HEK293 (cell line): ENCODE results near the gene KATNB1.

ENCODE experiments used
- CTCF ChIA-PET: fragments of 350-600 bp; formaldehyde crosslinking; extraction: SDS; loops from one replicate; lab custom pipeline; 2021; ENCODE audit warnings: antibody characterized with exemption; lab: Yijun Ruan, JAX
- POLR2A ChIA-PET: fragments of 300-600 bp; formaldehyde crosslinking; extraction: SDS; loops from one replicate; lab custom pipeline; 2020; ENCODE audit warnings: antibody characterized with exemption, inconsistent platforms; lab: Yijun Ruan, JAX
- H3K27ac ChIP-seq: fragments of 200-500 bp; sonication (Bioruptor generic); 2 replicates; pipeline ENCODE4 v1.5.1; 2014; ENCODE audit warnings: low read depth, low read length, control low read depth, inconsistent platforms; ENCODE audit errors: extremely low read depth
- H3K36me3 ChIP-seq, 2 experiments: fragments of 200-500 bp in 1 of 2; sonication (Bioruptor generic) in 1 of 2; 1 replicate in 1 of 2; 2 replicates in 1 of 2; pipeline ENCODE4 v1.5.1; 2014 to 2017; ENCODE audit warnings: inconsistent platforms in 2 of 2, low read length in 2 of 2; ENCODE audit not compliant: control insufficient read depth in 2 of 2, insufficient read depth in 1 of 2
- H3K4me1 ChIP-seq: fragments of 200-500 bp; sonication (Bioruptor generic); 2 replicates; pipeline ENCODE4 v1.5.1; 2014; ENCODE audit warnings: mild to moderate bottlenecking, low read length, inconsistent platforms; ENCODE audit not compliant: control insufficient read depth, insufficient read depth
- H3K4me3 ChIP-seq: 2 replicates; pipeline ENCODE4 v1.5.1; 2011; ENCODE audit warnings: low read depth, mild to moderate bottlenecking, control low read depth, low read length, moderate library complexity
- H3K9me3 ChIP-seq: fragments of 200-500 bp; sonication (Bioruptor generic); 2 replicates; pipeline ENCODE4 v1.5.1; 2014; ENCODE audit warnings: low read depth, low read length, inconsistent platforms; ENCODE audit not compliant: control insufficient read depth, insufficient read depth
- BCL11B ChIP-seq: fragments of 450-650 bp; formaldehyde crosslinking; IDR thresholded peaks from 2 replicates; pipeline ENCODE4 v1.5.1; 2016; ENCODE audit warnings: low read depth, missing biosample characterization, missing genetic modification characterization
- GLI2 ChIP-seq: fragments of 450-650 bp; formaldehyde crosslinking; IDR thresholded peaks from 2 replicates; pipeline ENCODE4; 2017; ENCODE audit warnings: missing biosample characterization, missing genetic modification characterization, low read depth, borderline replicate concordance
- HOXD13 ChIP-seq: sonication (generic); formaldehyde crosslinking; IDR thresholded peaks from 2 replicates; pipeline ENCODE4 v1.8.0; 2022; ENCODE audit warnings: missing genetic modification reagents, borderline replicate concordance
- OSR2 ChIP-seq: fragments of 450-650 bp; formaldehyde crosslinking; IDR thresholded peaks from 2 replicates; pipeline ENCODE4 v1.5.1; 2016; ENCODE audit warnings: missing biosample characterization, missing genetic modification characterization
- SP7 ChIP-seq: fragments of 450-650 bp; formaldehyde crosslinking; IDR thresholded peaks from 2 replicates; pipeline ENCODE4 v1.5.1; 2016; ENCODE audit warnings: missing biosample characterization, missing genetic modification characterization
- ZEB2 ChIP-seq: fragments of 450-650 bp; formaldehyde crosslinking; IDR thresholded peaks from 2 replicates; pipeline ENCODE4 v1.5.1; 2016; ENCODE audit warnings: missing biosample characterization, missing genetic modification characterization
- ZFHX2 ChIP-seq: fragments of 450-650 bp; formaldehyde crosslinking; conservative IDR thresholded peaks from 2 replicates; pipeline ENCODE4 v1.5.1; 2016; ENCODE audit warnings: missing biosample characterization, missing genetic modification characterization
- ZNF10 ChIP-seq: fragments of 450-650 bp; formaldehyde crosslinking; IDR thresholded peaks from 2 replicates; pipeline ENCODE4 v1.5.1; 2017; ENCODE audit warnings: missing biosample characterization, missing genetic modification characterization
- ZNF121 ChIP-seq: fragments of 450-650 bp; formaldehyde crosslinking; IDR thresholded peaks from 2 replicates; pipeline ENCODE4 v1.5.1; 2016; ENCODE audit warnings: missing biosample characterization, missing genetic modification characterization
- ZNF155 ChIP-seq: fragments of 450-650 bp; formaldehyde crosslinking; IDR thresholded peaks from 2 replicates; pipeline ENCODE4 v1.5.1; 2016; ENCODE audit warnings: missing biosample characterization, missing genetic modification characterization
- ZNF19 ChIP-seq: fragments of 450-650 bp; formaldehyde crosslinking; IDR thresholded peaks from 2 replicates; pipeline ENCODE4; 2016; ENCODE audit warnings: missing biosample characterization, missing genetic modification characterization, low read depth
- ZNF24 ChIP-seq: fragments of 450-650 bp; formaldehyde crosslinking; IDR thresholded peaks from 2 replicates; pipeline ENCODE4 v1.5.1; 2016; ENCODE audit warnings: missing biosample characterization, missing genetic modification characterization
- ZNF350 ChIP-seq: fragments of 450-650 bp; formaldehyde crosslinking; IDR thresholded peaks from 2 replicates; pipeline ENCODE4 v1.5.0; 2017; ENCODE audit warnings: missing biosample characterization, mild to moderate bottlenecking, missing genetic modification characterization
- ZNF354C ChIP-seq: fragments of 450-650 bp; formaldehyde crosslinking; IDR thresholded peaks from 2 replicates; pipeline ENCODE4 v1.5.1; 2016; ENCODE audit warnings: missing biosample characterization, missing genetic modification characterization, low read depth, borderline replicate concordance
- ZNF426 ChIP-seq: fragments of 450-650 bp; formaldehyde crosslinking; IDR thresholded peaks from 2 replicates; pipeline ENCODE4 v1.5.1; 2017; ENCODE audit warnings: missing biosample characterization, missing genetic modification characterization, mild to moderate bottlenecking, inconsistent platforms, moderate library complexity
- ZNF48 ChIP-seq: fragments of 450-650 bp; formaldehyde crosslinking; IDR thresholded peaks from 2 replicates; pipeline ENCODE4 v1.5.1; 2016; ENCODE audit warnings: missing biosample characterization, missing genetic modification characterization
- ZNF677 ChIP-seq: fragments of 450-650 bp; IDR thresholded peaks from 2 replicates; pipeline ENCODE4 v1.5.0; 2018; ENCODE audit warnings: missing biosample characterization, mild to moderate bottlenecking, missing genetic modification characterization, moderate library complexity
- TF ChIP-seq, protein P1 (sequence below): fragments of 450-650 bp; formaldehyde crosslinking; IDR thresholded peaks from 2 replicates; pipeline ENCODE4 v1.5.1; 2016; ENCODE audit warnings: missing biosample characterization, missing genetic modification characterization
- TF ChIP-seq, protein P2 (sequence below): fragments of 450-650 bp; formaldehyde crosslinking; IDR thresholded peaks from 2 replicates; pipeline ENCODE4 v1.5.1; 2016; ENCODE audit warnings: missing biosample characterization, missing genetic modification characterization
- TF ChIP-seq, protein P3 (sequence below): sonication (generic); formaldehyde crosslinking; IDR thresholded peaks from 2 replicates; pipeline ENCODE4 v1.8.1; 2022; ENCODE audit warnings: mild to moderate bottlenecking, moderate library complexity, missing genetic modification reagents
- TF ChIP-seq, protein P4 (sequence below): fragments of 450-650 bp; formaldehyde crosslinking; IDR thresholded peaks from 2 replicates; pipeline ENCODE4 v1.5.1; 2016; ENCODE audit warnings: missing biosample characterization, missing genetic modification characterization
- TF ChIP-seq, protein P5 (sequence below): fragments of 450-650 bp; formaldehyde crosslinking; IDR thresholded peaks from 2 replicates; pipeline ENCODE4 v1.5.1; 2016; ENCODE audit warnings: missing biosample characterization, missing genetic modification characterization
- TF ChIP-seq, protein P6 (sequence below): fragments of 450-650 bp; IDR thresholded peaks from 2 replicates; pipeline ENCODE4 v1.5.1; 2018; ENCODE audit warnings: missing biosample characterization, mild to moderate bottlenecking, missing genetic modification characterization

Gene KATNB1

DNA sequence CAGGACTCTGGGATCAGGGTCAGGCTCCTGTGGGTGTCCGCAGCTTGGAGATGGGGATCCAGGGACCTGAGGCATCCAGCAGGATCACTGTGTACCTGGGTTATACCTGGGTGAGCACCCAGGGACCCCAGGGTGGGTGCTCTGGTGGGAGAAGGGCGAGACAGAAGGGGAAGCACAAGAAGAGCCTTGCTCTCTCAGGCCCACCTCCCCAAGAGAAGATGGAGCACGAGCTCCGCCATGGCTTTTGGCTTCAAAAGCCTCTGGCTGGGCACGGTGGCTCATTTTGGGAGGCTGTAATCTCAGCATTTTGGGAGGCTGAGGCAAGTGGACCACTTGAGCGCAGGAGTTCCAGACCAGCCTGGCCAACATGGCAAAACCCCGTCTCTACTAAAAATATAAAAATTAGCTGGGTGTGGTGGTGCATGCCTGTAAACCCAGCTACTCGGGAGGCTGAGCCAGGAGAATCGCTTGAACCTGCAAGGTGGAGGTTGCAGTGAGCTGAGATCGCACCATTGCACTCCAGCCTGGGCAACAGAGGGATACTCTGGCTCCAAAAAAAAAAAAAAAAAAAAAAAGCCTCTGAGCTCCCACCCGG lies 32.1 kb upstream of the KATNB1 start (continued):
- TF ChIP-seq, protein P1, sequence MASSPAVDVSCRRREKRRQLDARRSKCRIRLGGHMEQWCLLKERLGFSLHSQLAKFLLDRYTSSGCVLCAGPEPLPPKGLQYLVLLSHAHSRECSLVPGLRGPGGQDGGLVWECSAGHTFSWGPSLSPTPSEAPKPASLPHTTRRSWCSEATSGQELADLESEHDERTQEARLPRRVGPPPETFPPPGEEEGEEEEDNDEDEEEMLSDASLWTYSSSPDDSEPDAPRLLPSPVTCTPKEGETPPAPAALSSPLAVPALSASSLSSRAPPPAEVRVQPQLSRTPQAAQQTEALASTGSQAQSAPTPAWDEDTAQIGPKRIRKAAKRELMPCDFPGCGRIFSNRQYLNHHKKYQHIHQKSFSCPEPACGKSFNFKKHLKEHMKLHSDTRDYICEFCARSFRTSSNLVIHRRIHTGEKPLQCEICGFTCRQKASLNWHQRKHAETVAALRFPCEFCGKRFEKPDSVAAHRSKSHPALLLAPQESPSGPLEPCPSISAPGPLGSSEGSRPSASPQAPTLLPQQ (tag by site-specific recombination) = no peak
- no peak for TF ChIP-seq ZNF121 (tag by site-specific recombination)
- TF ChIP-seq ZNF24 (tag by site-specific recombination) = no peak

DNA sequence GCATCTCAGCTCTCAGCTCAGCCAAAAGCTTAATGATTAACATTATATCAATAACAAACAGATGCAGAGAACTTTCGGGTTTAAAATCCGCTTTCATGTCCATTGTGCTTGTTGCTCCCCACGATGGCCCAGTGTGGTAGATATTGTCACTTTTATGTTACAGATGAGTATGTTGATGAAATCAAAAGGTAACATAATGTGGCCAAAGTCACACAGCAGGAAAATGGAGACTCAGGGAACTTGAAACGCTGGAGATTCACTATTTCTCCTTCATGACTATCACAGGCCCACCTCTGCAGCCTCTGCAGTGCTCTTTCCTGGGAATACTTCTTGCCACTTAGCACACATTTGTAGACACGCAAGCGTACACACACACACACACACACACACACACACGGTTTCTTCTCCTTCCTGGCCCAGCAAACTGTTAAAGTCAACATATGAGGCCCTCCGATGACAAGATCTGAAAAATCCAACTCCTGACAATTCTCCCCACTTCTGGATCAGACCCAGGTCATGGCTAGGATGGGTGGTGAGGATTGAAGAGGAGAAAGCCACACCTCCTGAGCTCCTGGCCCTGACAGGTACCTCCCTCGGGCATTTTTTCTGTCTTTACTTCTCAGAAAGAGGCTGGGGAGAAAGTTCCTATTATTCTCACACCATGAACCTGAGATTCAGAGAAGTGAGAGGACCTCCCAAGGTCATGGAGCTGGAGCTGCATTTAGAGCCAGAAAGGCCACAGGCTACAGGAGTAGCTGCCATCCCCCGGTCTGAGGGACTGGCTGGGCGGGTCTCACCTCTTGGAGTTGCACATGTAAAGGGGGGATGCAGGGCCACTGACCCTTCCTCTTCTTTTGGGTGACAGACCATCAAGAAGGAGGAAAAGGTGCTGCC lies 31.3 kb upstream of the KATNB1 start:
- Histone ChIP-seq H3K27ac (no peak overlapping the region), H3K9me3 (no peaks in the 10 kb centered on the region), H3K4me3 (no peak overlapping the region), H3K36me3 (no peaks in the 10 kb centered on the region), H3K4me1 (no peaks in the 10 kb centered on the region)
- ChIA-PET CTCF (no interaction called here), POLR2A (interaction anchor here (0.6 kb wide), 1 partner anchor 31 kb away, joined by 6 read pairs; no protein-coding TSS in a partner anchor)
- TF ChIP-seq ZNF350 (tag by site-specific recombination) (no peak), ZEB2 (tag by site-specific recombination) (no peak), GLI2 (no peak), BCL11B (tag by site-specific recombination) (no peak), ZNF426 (no peak), SP7 (tag by site-specific recombination) (no peak), ZNF677 (no peak), OSR2 (no peak), ZNF155 (no peak), ZNF48 (no peak), ZNF10 (tag by site-specific recombination) (no peak), ZFHX2 (tag by site-specific recombination) (no peak), ZNF354C (tag by site-specific recombination) (no peak), ZNF19 (no peak), HOXD13 (CRISPR knock-in tag) (no peak)
- TF ChIP-seq, protein P2, sequence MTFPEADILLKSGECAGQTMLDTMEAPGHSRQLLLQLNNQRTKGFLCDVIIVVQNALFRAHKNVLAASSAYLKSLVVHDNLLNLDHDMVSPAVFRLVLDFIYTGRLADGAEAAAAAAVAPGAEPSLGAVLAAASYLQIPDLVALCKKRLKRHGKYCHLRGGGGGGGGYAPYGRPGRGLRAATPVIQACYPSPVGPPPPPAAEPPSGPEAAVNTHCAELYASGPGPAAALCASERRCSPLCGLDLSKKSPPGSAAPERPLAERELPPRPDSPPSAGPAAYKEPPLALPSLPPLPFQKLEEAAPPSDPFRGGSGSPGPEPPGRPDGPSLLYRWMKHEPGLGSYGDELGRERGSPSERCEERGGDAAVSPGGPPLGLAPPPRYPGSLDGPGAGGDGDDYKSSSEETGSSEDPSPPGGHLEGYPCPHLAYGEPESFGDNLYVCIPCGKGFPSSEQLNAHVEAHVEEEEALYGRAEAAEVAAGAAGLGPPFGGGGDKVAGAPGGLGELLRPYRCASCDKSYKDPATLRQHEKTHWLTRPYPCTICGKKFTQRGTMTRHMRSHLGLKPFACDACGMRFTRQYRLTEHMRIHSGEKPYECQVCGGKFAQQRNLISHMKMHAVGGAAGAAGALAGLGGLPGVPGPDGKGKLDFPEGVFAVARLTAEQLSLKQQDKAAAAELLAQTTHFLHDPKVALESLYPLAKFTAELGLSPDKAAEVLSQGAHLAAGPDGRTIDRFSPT (tag by site-specific recombination) = no peak
- TF ChIP-seq, protein P3, sequence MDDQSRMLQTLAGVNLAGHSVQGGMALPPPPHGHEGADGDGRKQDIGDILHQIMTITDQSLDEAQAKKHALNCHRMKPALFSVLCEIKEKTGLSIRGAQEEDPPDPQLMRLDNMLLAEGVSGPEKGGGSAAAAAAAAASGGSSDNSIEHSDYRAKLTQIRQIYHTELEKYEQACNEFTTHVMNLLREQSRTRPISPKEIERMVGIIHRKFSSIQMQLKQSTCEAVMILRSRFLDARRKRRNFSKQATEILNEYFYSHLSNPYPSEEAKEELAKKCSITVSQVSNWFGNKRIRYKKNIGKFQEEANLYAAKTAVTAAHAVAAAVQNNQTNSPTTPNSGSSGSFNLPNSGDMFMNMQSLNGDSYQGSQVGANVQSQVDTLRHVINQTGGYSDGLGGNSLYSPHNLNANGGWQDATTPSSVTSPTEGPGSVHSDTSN (CRISPR knock-in tag) = no peak
- TF ChIP-seq, protein P4, sequence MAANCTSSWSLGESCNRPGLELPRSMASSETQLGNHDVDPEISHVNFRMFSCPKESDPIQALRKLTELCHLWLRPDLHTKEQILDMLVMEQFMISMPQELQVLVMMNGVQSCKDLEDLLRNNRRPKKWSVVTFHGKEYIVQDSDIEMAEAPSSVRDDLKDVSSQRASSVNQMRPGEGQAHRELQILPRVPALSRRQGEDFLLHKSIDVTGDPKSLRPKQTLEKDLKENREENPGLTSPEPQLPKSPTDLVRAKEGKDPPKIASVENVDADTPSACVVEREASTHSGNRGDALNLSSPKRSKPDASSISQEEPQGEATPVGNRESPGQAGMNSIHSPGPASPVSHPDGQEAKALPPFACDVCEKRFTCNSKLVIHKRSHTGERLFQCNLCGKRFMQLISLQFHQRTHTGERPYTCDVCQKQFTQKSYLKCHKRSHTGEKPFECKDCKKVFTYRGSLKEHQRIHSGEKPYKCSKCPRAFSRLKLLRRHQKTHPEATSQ (tag by site-specific recombination) = no peak
- TF ChIP-seq, protein P5, sequence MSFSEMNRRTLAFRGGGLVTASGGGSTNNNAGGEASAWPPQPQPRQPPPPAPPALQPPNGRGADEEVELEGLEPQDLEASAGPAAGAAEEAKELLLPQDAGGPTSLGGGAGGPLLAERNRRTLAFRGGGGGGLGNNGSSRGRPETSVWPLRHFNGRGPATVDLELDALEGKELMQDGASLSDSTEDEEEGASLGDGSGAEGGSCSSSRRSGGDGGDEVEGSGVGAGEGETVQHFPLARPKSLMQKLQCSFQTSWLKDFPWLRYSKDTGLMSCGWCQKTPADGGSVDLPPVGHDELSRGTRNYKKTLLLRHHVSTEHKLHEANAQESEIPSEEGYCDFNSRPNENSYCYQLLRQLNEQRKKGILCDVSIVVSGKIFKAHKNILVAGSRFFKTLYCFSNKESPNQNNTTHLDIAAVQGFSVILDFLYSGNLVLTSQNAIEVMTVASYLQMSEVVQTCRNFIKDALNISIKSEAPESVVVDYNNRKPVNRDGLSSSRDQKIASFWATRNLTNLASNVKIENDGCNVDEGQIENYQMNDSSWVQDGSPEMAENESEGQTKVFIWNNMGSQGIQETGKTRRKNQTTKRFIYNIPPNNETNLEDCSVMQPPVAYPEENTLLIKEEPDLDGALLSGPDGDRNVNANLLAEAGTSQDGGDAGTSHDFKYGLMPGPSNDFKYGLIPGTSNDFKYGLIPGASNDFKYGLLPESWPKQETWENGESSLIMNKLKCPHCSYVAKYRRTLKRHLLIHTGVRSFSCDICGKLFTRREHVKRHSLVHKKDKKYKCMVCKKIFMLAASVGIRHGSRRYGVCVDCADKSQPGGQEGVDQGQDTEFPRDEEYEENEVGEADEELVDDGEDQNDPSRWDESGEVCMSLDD (tag by site-specific recombination) = no peak
- TF ChIP-seq, protein P6, sequence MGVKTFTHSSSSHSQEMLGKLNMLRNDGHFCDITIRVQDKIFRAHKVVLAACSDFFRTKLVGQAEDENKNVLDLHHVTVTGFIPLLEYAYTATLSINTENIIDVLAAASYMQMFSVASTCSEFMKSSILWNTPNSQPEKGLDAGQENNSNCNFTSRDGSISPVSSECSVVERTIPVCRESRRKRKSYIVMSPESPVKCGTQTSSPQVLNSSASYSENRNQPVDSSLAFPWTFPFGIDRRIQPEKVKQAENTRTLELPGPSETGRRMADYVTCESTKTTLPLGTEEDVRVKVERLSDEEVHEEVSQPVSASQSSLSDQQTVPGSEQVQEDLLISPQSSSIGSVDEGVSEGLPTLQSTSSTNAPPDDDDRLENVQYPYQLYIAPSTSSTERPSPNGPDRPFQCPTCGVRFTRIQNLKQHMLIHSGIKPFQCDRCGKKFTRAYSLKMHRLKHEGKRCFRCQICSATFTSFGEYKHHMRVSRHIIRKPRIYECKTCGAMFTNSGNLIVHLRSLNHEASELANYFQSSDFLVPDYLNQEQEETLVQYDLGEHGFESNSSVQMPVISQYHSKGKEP (tag by site-specific recombination) = no peak
